Endodermal cell (in vitro differentiated cells): Measurements from ENCODE around the gene DPP8. TPM values are rescaled to one million over a fixed set of nuclear protein-coding genes. Genes with fewer than 3 reads are reported as not detected.

Source experiments
- DNase-seq: peaks from one replicate; pipeline ENCODE4 v3.0.0-alpha.2; 2017
- H3K27ac ChIP-seq: 2 replicates; pipeline ENCODE4 v1.5.1; 2013; ENCODE audit warnings: mild to moderate bottlenecking, low read depth, low read length, moderate library complexity
- H3K27me3 ChIP-seq: 2 replicates; pipeline ENCODE4 v1.6.1; 2013; ENCODE audit warnings: mild to moderate bottlenecking, low read length, moderate library complexity; ENCODE audit not compliant: insufficient read depth, control insufficient read depth, poor library complexity, severe bottlenecking
- H3K36me3 ChIP-seq: 2 replicates; pipeline ENCODE4 v1.7.0; 2013; ENCODE audit warnings: mild to moderate bottlenecking, low read length, moderate library complexity; ENCODE audit not compliant: control insufficient read depth, insufficient read depth
- H3K4me1 ChIP-seq: one replicate; pipeline ENCODE4 v1.7.0; 2013; ENCODE audit warnings: low read length; ENCODE audit not compliant: control insufficient read depth, insufficient read depth
- H3K4me3 ChIP-seq: 2 replicates; pipeline ENCODE4 v1.5.1; 2013; ENCODE audit warnings: mild to moderate bottlenecking, low read length, moderate library complexity
- H3K9ac ChIP-seq: 2 replicates; pipeline ENCODE4 v1.6.1; 2013; ENCODE audit warnings: mild to moderate bottlenecking, low read length, moderate library complexity; ENCODE audit not compliant: poor library complexity, severe bottlenecking; ENCODE audit errors: extremely low read depth
- H3K9me3 ChIP-seq: 2 replicates; pipeline ENCODE4 v1.6.1; 2013; ENCODE audit warnings: mild to moderate bottlenecking, low read length, moderate library complexity; ENCODE audit not compliant: control insufficient read depth
- H3K27ac Mint-ChIP-seq: 2 replicates; pipeline ENCODE4 v1.8.0; 2020; ENCODE audit warnings: mixed read lengths
- H3K27me3 Mint-ChIP-seq: 2 replicates; pipeline ENCODE4 v1.8.0; 2021; ENCODE audit warnings: mild to moderate bottlenecking, mixed read lengths; ENCODE audit not compliant: insufficient read depth
- H3K36me3 Mint-ChIP-seq: 2 replicates; pipeline ENCODE4 v1.8.0; 2020; ENCODE audit warnings: low read depth, mixed read lengths
- H3K4me1 Mint-ChIP-seq: 2 replicates; pipeline ENCODE4 v1.8.0; 2020; ENCODE audit warnings: mixed read lengths
- H3K4me3 Mint-ChIP-seq: 2 replicates; pipeline ENCODE4 v1.8.0; 2020; ENCODE audit warnings: mild to moderate bottlenecking, moderate library complexity, mixed read lengths
- H3K9me3 Mint-ChIP-seq: 2 replicates; pipeline ENCODE4 v1.8.0; 2020; ENCODE audit warnings: mild to moderate bottlenecking, mixed read lengths
- CTCF ChIP-seq: fragments of 200-600 bp; sonication (generic); conservative IDR thresholded peaks from 2 replicates; pipeline ENCODE4 v1.5.0; 2021; ENCODE audit warnings: antibody characterized with exemption, mild to moderate bottlenecking
- whole genome bisulfite sequencing, 2 experiments: methylation state at CpG; one replicate each; pipeline versions ENCODE4 v1.1.5 to v1.1.7; 2013; ENCODE audit warnings: missing lambda C conversion rate in 2 of 2, mixed read lengths in 1 of 2; ENCODE audit not compliant: insufficient coverage in 1 of 2, insufficient read length in 1 of 2; 5-methylcytosine and 5-hydroxymethylcytosine counted together
- total RNA-seq, 2 donors: library from RNA; stranded (reverse); fragmentation: NEBNext Ultra II Directional in 1 of 2; extraction: Animal tissue kit (Norgen Biotek cat#: 25700) in 1 of 2; gene quantifications; 2 replicates in 1 of 2; 3 replicates in 1 of 2; pipeline ENCODE4 v1.2.1, GENCODE V29; 2021

Gene DPP8
- total RNA-seq, 2 donors from 2014 or later: 31.8 to 34.9 TPM

DNA sequence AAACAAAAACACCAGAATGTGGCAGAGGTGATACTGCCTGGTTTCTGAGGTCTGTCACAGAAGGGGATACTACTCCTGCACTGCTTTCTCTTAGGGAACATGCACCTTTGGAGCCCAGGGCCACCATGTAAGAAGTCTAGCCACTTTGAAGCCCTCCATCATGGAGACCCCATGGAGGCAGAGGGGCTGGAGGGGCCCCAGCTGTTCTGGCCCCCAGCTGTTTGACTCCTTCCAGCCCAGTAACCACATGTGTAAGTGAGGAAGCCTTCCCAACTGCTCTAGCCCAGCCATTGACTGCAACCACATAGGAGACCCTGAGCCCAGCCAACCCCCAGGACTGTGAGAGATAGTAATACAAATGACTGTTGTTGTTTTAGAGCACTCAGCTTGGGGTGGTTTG, 85.8 kb downstream of the DPP8 start:
- no peak overlapping the region for H3K4me3 ChIP-seq
- TF ChIP-seq CTCF: no peak
- H3K9me3 Mint-ChIP-seq: no peaks in the 10 kb centered on the region
- no peaks in the 10 kb centered on the region for H3K9me3 ChIP-seq
- no peak overlapping the region for H3K9ac ChIP-seq
- no peak overlapping the region for H3K27ac ChIP-seq
- H3K27me3 Mint-ChIP-seq: peaks cover 4% of the 10 kb centered on the region
- no peaks in the 10 kb centered on the region for H3K36me3 ChIP-seq
- H3K36me3 Mint-ChIP-seq: no peaks in the 10 kb centered on the region
- DNase-seq: no peak
- H3K27ac Mint-ChIP-seq: no peak overlapping the region
- no peaks in the 10 kb centered on the region for H3K27me3 ChIP-seq
- no peak overlapping the region for H3K4me3 Mint-ChIP-seq
- H3K4me1 Mint-ChIP-seq: peaks cover 5% of the 10 kb centered on the region
- peaks cover 7% of the 10 kb centered on the region for H3K4me1 ChIP-seq

DNA sequence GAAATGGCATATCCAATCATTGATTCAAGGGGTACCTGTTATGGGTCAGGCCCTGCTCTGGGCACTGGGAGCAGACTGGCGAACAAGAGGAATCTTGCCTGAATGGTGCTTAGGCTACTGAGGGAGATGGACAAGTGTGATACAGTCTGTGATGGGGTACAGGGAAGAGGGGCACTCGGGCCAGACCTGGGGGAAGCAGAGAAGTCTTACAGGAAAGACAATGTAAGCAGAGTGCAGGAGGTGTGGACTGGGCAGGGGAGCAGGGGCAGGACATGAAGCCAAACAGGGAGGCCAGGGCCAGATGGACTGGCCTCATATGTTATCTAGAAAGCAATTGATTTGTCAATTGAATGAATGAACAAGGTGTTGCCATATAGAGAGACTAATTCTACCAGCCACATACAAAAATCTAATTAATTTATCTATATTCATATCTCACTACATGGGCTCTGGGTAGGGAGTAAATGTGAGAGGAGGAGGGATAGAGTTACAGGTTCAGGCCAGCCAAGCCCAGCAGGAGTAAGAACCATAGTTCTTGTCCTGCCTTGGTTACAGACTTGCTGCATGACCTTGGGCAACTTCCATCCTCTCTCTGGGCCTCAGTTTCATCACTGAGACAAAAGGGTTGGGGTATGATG, 91.2 kb downstream of the DPP8 start:
- no peaks in the 10 kb centered on the region for H3K36me3 ChIP-seq
- peak; percentile 30 for DNase-seq
- TF ChIP-seq CTCF: no peak
- Mint-ChIP-seq H3K4me3 (no peak overlapping the region), H3K9me3 (no peaks in the 10 kb centered on the region), H3K27me3 (peaks cover 8% of the 10 kb centered on the region), H3K4me1 (peaks cover 17% of the 10 kb centered on the region), H3K27ac (no peak overlapping the region), H3K36me3 (no peaks in the 10 kb centered on the region)
- no peak overlapping the region for H3K4me3 ChIP-seq
- H3K9ac ChIP-seq: no peak overlapping the region
- peaks cover 6% of the 10 kb centered on the region for H3K4me1 ChIP-seq
- 86 to 90% methylated on average over 1 to 2 of the region's 2 CpGs for WGBS, 2 experiments
- no peaks in the 10 kb centered on the region for H3K27me3 ChIP-seq
- H3K9me3 ChIP-seq: no peaks in the 10 kb centered on the region
- no peak overlapping the region for H3K27ac ChIP-seq

DNA sequence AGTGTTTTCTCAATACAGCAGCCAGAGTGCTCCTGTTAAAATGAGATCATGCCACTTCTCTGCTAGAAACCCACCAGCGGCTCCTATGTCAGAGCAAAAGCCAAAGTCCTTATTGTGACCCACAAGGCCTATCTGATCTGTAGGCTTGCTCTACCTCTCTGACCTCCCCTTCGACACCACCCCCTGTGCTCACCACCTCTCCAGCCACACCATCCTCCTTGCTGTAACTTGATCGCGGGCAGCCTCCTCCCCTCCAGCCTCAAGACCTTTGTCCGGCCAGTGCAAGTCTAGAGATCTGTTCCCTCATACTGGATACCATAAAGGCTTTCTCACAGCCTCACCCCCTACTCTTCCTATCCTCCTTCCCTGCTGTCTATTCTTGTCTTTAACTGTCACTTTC, 92.8 kb downstream of the DPP8 start:
- WGBS, 2 experiments: 71 to 80% methylated on average over 4 to 5 of the region's 5 CpGs
- peak; percentile 50 for DNase-seq
- Histone ChIP-seq H3K9me3 (no peaks in the 10 kb centered on the region), H3K27ac (no peak overlapping the region), H3K9ac (no peak overlapping the region), H3K4me3 (no peak overlapping the region), H3K27me3 (no peaks in the 10 kb centered on the region), H3K36me3 (no peaks in the 10 kb centered on the region), H3K4me1 (peaks cover 18% of the 10 kb centered on the region)
- Mint-ChIP-seq H3K9me3 (no peaks in the 10 kb centered on the region), H3K27ac (no peak overlapping the region), H3K27me3 (peaks cover 8% of the 10 kb centered on the region), H3K4me1 (peaks cover 31% of the 10 kb centered on the region), H3K36me3 (no peaks in the 10 kb centered on the region), H3K4me3 (no peak overlapping the region)
- TF ChIP-seq CTCF: no peak
